HepG2 (cell line): Measurements from ENCODE around the gene SIGLEC8. TPM values are rescaled to one million over a fixed set of nuclear protein-coding genes. Genes with fewer than 3 reads are reported as not detected.

Experiments
- ATAC-seq: fragments of 200-7000 bp; cut with Tn5 transposase; 3 replicates; pipeline ENCODE4 v1.9.1; 2020; ENCODE audit warnings: mild to moderate bottlenecking, moderate library complexity
- BruUV-seq: library from RNA; stranded (reverse); fragments of 400-500 nt; replicated peaks from 2 replicates; lab custom pipeline; 2021; lab: Mats Ljungman, UMichigan
- CTCF ChIA-PET: fragments of 300-600 bp; formaldehyde crosslinking; extraction: SDS; loops from one replicate; lab custom pipeline; 2021; ENCODE audit warnings: low total read pairs, inconsistent platforms, low intra/inter-chr PET ratio; lab: Yijun Ruan, JAX
- POLR2A ChIA-PET: fragments of 350-600 bp; sonication (Branson Sonifier 250); formaldehyde crosslinking; loops from one replicate; lab custom pipeline; 2020; ENCODE audit warnings: antibody characterized with exemption, inconsistent platforms; lab: Yijun Ruan, JAX
- DNase-seq: peaks from one replicate; pipeline ENCODE4 v3.0.0-alpha.2; 2015; ENCODE audit warnings: low spot score
- FAIRE-seq: peaks from 3 replicates; lab custom pipeline; 2011; peaks lifted over from hg19 to GRCh38; lab: Jason Lieb, UNC
- H2AFZ ChIP-seq: one replicate; pipeline ENCODE4 v1.6.1; 2011; ENCODE audit warnings: low read length, inconsistent platforms
- H3K27ac ChIP-seq: fragments of 300-600 bp; 3 replicates; pipeline ENCODE4 v1.8.0; 2011; ENCODE audit warnings: mixed run types, mild to moderate bottlenecking, mixed read lengths, low read length, inconsistent platforms; ENCODE audit not compliant: insufficient read depth; ENCODE audit errors: extremely low read length
- H3K27me3 ChIP-seq, 2 experiments: fragments of 200-600 bp in 1 of 2; 2 replicates in 1 of 2; 3 replicates in 1 of 2; pipeline versions ENCODE4 v1.6.0 to v1.8.0; 2011; ENCODE audit warnings: low read length in 2 of 2, mild to moderate bottlenecking in 2 of 2, moderate library complexity in 2 of 2, inconsistent platforms in 1 of 2; ENCODE audit not compliant: insufficient read depth in 2 of 2, control insufficient read depth in 1 of 2
- H3K36me3 ChIP-seq, 2 experiments: fragments of 200-600 bp in 1 of 2; replicated peaks in 1 of 2; 2 replicates in 1 of 2; 3 replicates in 1 of 2; pipeline versions ENCODE4 v1.5.1 to v1.8.0; 2011; ENCODE audit warnings: low read length in 2 of 2, inconsistent platforms in 1 of 2; ENCODE audit not compliant: insufficient read depth in 2 of 2, control insufficient read depth in 1 of 2
- H3K4me1 ChIP-seq: 2 replicates; pipeline ENCODE4 v1.5.1; 2012; ENCODE audit warnings: low read length, inconsistent platforms; ENCODE audit not compliant: insufficient read depth
- H3K4me2 ChIP-seq: 2 replicates; pipeline ENCODE4 v1.6.0; 2011; ENCODE audit warnings: low read depth, low read length, inconsistent platforms
- H3K4me3 ChIP-seq, 3 experiments: fragments of 200-600 bp in 1 of 3; sonication (generic), shearing (Covaris generic) in 1 of 3; replicated peaks in 1 of 3; 2 replicates each; pipeline ENCODE4 v1.5.1; 2011 to 2016; ENCODE audit warnings: low read length in 3 of 3, inconsistent platforms in 2 of 3, low read depth in 2 of 3, mild to moderate bottlenecking in 2 of 3, control low read depth in 1 of 3, mixed read lengths in 1 of 3; ENCODE audit not compliant: insufficient read depth in 1 of 3
- H3K79me2 ChIP-seq: one replicate; pipeline ENCODE4 v1.6.1; 2011; ENCODE audit warnings: low read length, inconsistent platforms; ENCODE audit not compliant: insufficient read depth
- H3K9ac ChIP-seq: 2 replicates; pipeline ENCODE4 v1.6.0; 2011; ENCODE audit warnings: mild to moderate bottlenecking, low read depth, low read length, inconsistent platforms; ENCODE audit not compliant: insufficient read depth
- H3K9me3 ChIP-seq: 2 replicates; pipeline ENCODE4 v1.5.1; 2012; ENCODE audit warnings: mild to moderate bottlenecking, low read length
- H4K20me1 ChIP-seq: 2 replicates; pipeline ENCODE4 v1.6.0; 2011; ENCODE audit warnings: inconsistent platforms, mild to moderate bottlenecking, low read length, moderate library complexity; ENCODE audit not compliant: insufficient read depth
- FOXA3 ChIP-seq: IDR thresholded peaks from 2 replicates; pipeline ENCODE4 v1.6.1; 2016; ENCODE audit warnings: missing genetic modification reagents, missing compliant biosample characterization
- HNRNPL ChIP-seq: fragments of 200-400 bp; formaldehyde crosslinking; IDR thresholded peaks from 2 replicates; pipeline ENCODE4 v1.6.1; 2017; ENCODE audit warnings: mild to moderate bottlenecking, low read depth, low read length
- JDP2 ChIP-seq: sonication (generic); formaldehyde crosslinking; IDR thresholded peaks from 2 replicates; pipeline ENCODE4 v1.8.1; 2022; ENCODE audit warnings: missing genetic modification reagents, borderline replicate concordance
- PRPF4 ChIP-seq: fragments of 200-400 bp; formaldehyde crosslinking; IDR thresholded peaks from 2 replicates; pipeline ENCODE4 v1.6.1; 2016; ENCODE audit warnings: low read length, low read depth; ENCODE audit not compliant: poor library complexity, severe bottlenecking
- RBM39 ChIP-seq: fragments of 200-400 bp; formaldehyde crosslinking; IDR thresholded peaks from one replicate; pipeline ENCODE4 v1.6.1; 2018; ENCODE audit warnings: antibody characterized with exemption, mild to moderate bottlenecking, low read depth, low read length; ENCODE audit not compliant: poor library complexity, severe bottlenecking
- SMC3 ChIP-seq: IDR thresholded peaks from 2 replicates; pipeline ENCODE4 v1.6.1; 2011; ENCODE audit warnings: low read length, improper control_type of control experiment
- TBL1XR1 ChIP-seq: fragments of 150-350 bp; IDR thresholded peaks from 2 replicates; pipeline ENCODE4 v1.6.1; 2014; ENCODE audit warnings: borderline replicate concordance, low read length; ENCODE audit not compliant: partially characterized antibody
- ZFAT ChIP-seq: sonication (generic); formaldehyde crosslinking; conservative IDR thresholded peaks from 2 replicates; pipeline ENCODE4 v1.8.1; 2023; ENCODE audit warnings: missing genetic modification reagents, inconsistent platforms
- ZNF292 ChIP-seq: sonication (generic); formaldehyde crosslinking; IDR thresholded peaks from 2 replicates; pipeline ENCODE4 v1.8.1; 2022; ENCODE audit warnings: mild to moderate bottlenecking, low read depth, missing genetic modification reagents, borderline replicate concordance
- ZNF329 ChIP-seq: sonication (generic); formaldehyde crosslinking; IDR thresholded peaks from 2 replicates; pipeline ENCODE4 v1.9.0; 2021; ENCODE audit warnings: low read depth, mild to moderate bottlenecking, missing genetic modification reagents
- ZNF782 ChIP-seq: sonication (generic); formaldehyde crosslinking; IDR thresholded peaks from 2 replicates; pipeline ENCODE4 v1.4.0; 2020; ENCODE audit warnings: missing genetic modification reagents, mild to moderate bottlenecking, borderline replicate concordance
- WGBS: methylation state at CpG from one replicate; pipeline ENCODE4 v1.1.6; 2017; ENCODE audit warnings: low lambda C conversion rate; 5-methylcytosine and 5-hydroxymethylcytosine counted together
- in situ Hi-C: cut with HindIII; loops from 2 replicates; pipeline ENCODE4 v1.10.0; 2017; ENCODE audit warnings: low pct_unique_long_range_greater_than_20kb; ENCODE audit not compliant: extremely low pct_ligation_motif_present
- intact Hi-C: fragments of 100-400 bp; cut with micrococcal nuclease; formaldehyde crosslinking; loops from one replicate; pipeline ENCODE4 v1.10.0; 2022; ENCODE audit not compliant: unreplicated experiment
- polyA plus RNA-seq, 8 experiments: library from polyadenylated mRNA; depleted of rRNA in 3 of 8; stranded (reverse) in 7 of 8; unstranded in 1 of 8; fragments of >200 nt; fragmentation: Illumina TruSeq in 4 of 8; extraction: Trizol in 4 of 8; gene quantifications; 2 replicates each; pipeline versions ENCODE4 v1.2.1 to v1.2.3, GENCODE V29; 2011 to 2016; ENCODE audit warnings: low read depth in 4 of 8, missing spikeins in 1 of 8, mixed read lengths in 1 of 8; ENCODE audit not compliant: insufficient read depth in 1 of 8
- total RNA-seq, 5 experiments: library from RNA; depleted of rRNA; stranded (reverse); fragments of >200 nt; fragmentation: Illumina TruSeq; extraction: Trizol; gene quantifications; 2 replicates each; pipeline ENCODE4 v1.2.3, GENCODE V29; 2016; ENCODE audit warnings: low read depth in 1 of 5
- TF ChIP-seq, protein P1 (sequence below): sonication (generic); formaldehyde crosslinking; IDR thresholded peaks from 2 replicates; pipeline ENCODE4 v1.4.0; 2020; ENCODE audit warnings: missing genetic modification reagents
- TF ChIP-seq, protein P2 (sequence below): sonication (generic); formaldehyde crosslinking; IDR thresholded peaks from 2 replicates; pipeline ENCODE4 v1.4.0; 2020; ENCODE audit warnings: missing genetic modification reagents, mild to moderate bottlenecking, borderline replicate concordance
- TF ChIP-seq, protein P3 (sequence below): sonication (generic); formaldehyde crosslinking; IDR thresholded peaks from 2 replicates; pipeline ENCODE4 v1.4.0; 2020; ENCODE audit warnings: missing genetic modification reagents

SIGLEC8 gene
- total and polyA plus RNA-seq, 2 of the 13 experiments (the other 11 are each of a cell fraction or from before 2014, with no cell fraction given) = not detected

DNA sequence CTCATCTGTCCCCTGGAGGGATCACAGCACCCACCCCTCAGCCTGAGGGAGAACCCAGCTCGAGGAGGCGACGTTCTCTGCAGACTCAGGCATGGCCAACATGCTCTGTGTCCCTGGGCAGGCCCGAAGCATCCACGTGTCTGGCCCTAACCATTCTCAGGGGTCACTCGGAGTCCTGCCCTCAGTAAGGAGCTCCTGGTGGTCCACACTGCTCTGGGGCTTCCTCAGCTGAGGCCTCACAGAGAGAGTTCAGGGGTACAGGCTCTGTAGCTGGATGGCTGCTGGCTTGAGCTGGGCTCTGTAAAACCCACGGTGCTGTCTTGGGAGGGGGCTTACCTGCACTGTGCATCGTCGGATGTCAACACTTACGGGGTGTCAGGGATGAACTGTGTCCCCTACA lies 4.4 kb upstream of the SIGLEC8 start:
- in situ Hi-C loops = no loop called here
- ATAC-seq = no peak
- H2AFZ ChIP-seq = no peak overlapping the region

More for the DNA sequence above, 4.4 kb upstream of the SIGLEC8 start:
- Histone ChIP-seq H3K9ac (no peak overlapping the region), H3K79me2 (no peaks in the 10 kb centered on the region), H3K27ac (no peak overlapping the region), H3K9me3 (no peaks in the 10 kb centered on the region), H3K27me3 (peaks cover 8 to 42% of the 10 kb centered on the region in 2 experiments; a peak in 4 of 5 replicates), H3K4me1 (peaks cover 18% of the 10 kb centered on the region; the same call in 1 of the 2 replicates), H3K4me3 (no peak overlapping the region), H3K36me3 (no peaks in the 10 kb centered on the region), H4K20me1 (no peaks in the 10 kb centered on the region), H3K4me2 (no peak overlapping the region)
- intact Hi-C loops = no loop called here
- TF ChIP-seq ZNF329 (CRISPR knock-in tag) = no peak
- no peak for TF ChIP-seq RBM39
- TF ChIP-seq ZNF292 (CRISPR knock-in tag) = no peak
- TF ChIP-seq ZNF782 = no peak
- TF ChIP-seq HNRNPL = no peak
- TF ChIP-seq, protein P1, sequence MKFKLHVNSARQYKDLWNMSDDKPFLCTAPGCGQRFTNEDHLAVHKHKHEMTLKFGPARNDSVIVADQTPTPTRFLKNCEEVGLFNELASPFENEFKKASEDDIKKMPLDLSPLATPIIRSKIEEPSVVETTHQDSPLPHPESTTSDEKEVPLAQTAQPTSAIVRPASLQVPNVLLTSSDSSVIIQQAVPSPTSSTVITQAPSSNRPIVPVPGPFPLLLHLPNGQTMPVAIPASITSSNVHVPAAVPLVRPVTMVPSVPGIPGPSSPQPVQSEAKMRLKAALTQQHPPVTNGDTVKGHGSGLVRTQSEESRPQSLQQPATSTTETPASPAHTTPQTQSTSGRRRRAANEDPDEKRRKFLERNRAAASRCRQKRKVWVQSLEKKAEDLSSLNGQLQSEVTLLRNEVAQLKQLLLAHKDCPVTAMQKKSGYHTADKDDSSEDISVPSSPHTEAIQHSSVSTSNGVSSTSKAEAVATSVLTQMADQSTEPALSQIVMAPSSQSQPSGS (CRISPR knock-in tag) = no peak
- no peak for TF ChIP-seq TBL1XR1
- no peak for TF ChIP-seq PRPF4
- TF ChIP-seq, protein P2, sequence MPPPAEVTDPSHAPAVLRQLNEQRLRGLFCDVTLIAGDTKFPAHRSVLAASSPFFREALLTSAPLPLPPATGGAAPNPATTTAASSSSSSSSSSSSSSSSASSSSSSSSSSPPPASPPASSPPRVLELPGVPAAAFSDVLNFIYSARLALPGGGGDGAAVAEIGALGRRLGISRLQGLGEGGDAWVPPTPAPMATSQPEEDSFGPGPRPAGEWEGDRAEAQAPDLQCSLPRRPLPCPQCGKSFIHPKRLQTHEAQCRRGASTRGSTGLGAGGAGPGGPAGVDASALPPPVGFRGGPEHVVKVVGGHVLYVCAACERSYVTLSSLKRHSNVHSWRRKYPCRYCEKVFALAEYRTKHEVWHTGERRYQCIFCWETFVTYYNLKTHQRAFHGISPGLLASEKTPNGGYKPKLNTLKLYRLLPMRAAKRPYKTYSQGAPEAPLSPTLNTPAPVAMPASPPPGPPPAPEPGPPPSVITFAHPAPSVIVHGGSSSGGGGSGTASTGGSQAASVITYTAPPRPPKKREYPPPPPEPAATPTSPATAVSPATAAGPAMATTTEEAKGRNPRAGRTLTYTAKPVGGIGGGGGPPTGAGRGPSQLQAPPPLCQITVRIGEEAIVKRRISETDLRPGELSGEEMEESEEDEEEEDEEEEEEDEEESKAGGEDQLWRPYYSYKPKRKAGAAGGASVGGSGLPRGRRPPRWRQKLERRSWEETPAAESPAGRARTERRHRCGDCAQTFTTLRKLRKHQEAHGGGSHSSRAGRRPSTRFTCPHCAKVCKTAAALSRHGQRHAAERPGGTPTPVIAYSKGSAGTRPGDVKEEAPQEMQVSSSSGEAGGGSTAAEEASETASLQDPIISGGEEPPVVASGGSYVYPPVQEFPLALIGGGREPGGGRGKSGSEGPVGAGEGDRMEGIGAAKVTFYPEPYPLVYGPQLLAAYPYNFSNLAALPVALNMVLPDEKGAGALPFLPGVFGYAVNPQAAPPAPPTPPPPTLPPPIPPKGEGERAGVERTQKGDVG (CRISPR knock-in tag) = no peak
- TF ChIP-seq JDP2 (CRISPR knock-in tag) = no peak
- no peak for TF ChIP-seq FOXA3 (CRISPR knock-in tag)
- no peak for TF ChIP-seq ZFAT (CRISPR knock-in tag)
- no peak for TF ChIP-seq SMC3
- TF ChIP-seq, protein P3, sequence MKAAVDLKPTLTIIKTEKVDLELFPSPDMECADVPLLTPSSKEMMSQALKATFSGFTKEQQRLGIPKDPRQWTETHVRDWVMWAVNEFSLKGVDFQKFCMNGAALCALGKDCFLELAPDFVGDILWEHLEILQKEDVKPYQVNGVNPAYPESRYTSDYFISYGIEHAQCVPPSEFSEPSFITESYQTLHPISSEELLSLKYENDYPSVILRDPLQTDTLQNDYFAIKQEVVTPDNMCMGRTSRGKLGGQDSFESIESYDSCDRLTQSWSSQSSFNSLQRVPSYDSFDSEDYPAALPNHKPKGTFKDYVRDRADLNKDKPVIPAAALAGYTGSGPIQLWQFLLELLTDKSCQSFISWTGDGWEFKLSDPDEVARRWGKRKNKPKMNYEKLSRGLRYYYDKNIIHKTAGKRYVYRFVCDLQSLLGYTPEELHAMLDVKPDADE = no peak
- CTCF ChIA-PET = no interaction called here
- BruUV-seq = no TSS peak
- FAIRE-seq (no peak), DNase-seq (no peak)
- POLR2A ChIA-PET = no interaction called here
- WGBS = 9% methylated on average over 4 of the region's 10 CpGs
